GM06990 (cell line): ENCODE measurements around the gene TH.

Source experiments
- DNase-seq: peaks from one replicate; pipeline ENCODE4 v3.0.0-alpha.2; 2011; ENCODE audit not compliant: insufficient read length; ENCODE audit errors: extremely low read depth
- H3K27me3 ChIP-seq: replicated peaks from 2 replicates; pipeline ENCODE4 v1.6.0; 2011; ENCODE audit warnings: low read length; ENCODE audit not compliant: control insufficient read depth, insufficient read depth
- H3K36me3 ChIP-seq: 2 replicates; pipeline ENCODE4 v1.5.1; 2011; ENCODE audit warnings: low read length; ENCODE audit not compliant: control insufficient read depth, insufficient read depth
- H3K4me3 ChIP-seq: replicated peaks from 2 replicates; pipeline ENCODE4 v1.5.1; 2011; ENCODE audit warnings: low read depth, mild to moderate bottlenecking, control low read depth, low read length
- CTCF ChIP-seq: IDR thresholded peaks from 2 replicates; pipeline ENCODE4 v1.5.1; 2011; ENCODE audit warnings: low read length, control low read depth, mild to moderate bottlenecking, inconsistent platforms; ENCODE audit not compliant: insufficient read depth, poor library complexity, severe bottlenecking

TH gene

GRCh38 chr11:2193099-2193887, 21.7 kb upstream of the TH start:
- no peaks in the 10 kb centered on the region for H3K36me3 ChIP-seq
- no peaks in the 10 kb centered on the region; the same call in 1 of the 2 replicates for H3K27me3 ChIP-seq
- no peak overlapping the region for H3K4me3 ChIP-seq
- no peak for DNase-seq
- TF ChIP-seq CTCF, result no peak

- no peak for DNase-seq
- no peak overlapping the region for H3K4me3 ChIP-seq
Measured at GRCh38 chr11:2192435-2192834, 20.8 kb upstream of the TH start.

GRCh38 chr11:2191883-2192282, 20.3 kb upstream of the TH start:
- H3K36me3 ChIP-seq, result no peaks in the 10 kb centered on the region
- H3K4me3 ChIP-seq, result no peak overlapping the region
- DNase-seq, result no peak
- H3K27me3 ChIP-seq, result no peaks in the 10 kb centered on the region; the same call in 1 of the 2 replicates
- no peak for TF ChIP-seq CTCF

More at GRCh38 chr11:2192435-2192834, 20.8 kb upstream of the TH start:
- H3K36me3 ChIP-seq, result no peaks in the 10 kb centered on the region
- no peak for TF ChIP-seq CTCF
- H3K27me3 ChIP-seq, result no peaks in the 10 kb centered on the region; the same call in 1 of the 2 replicates

GRCh38 chr11:2190657-2191471, 19.2 kb upstream of the TH start:
- Histone ChIP-seq H3K36me3 (no peaks in the 10 kb centered on the region), H3K4me3 (no peak overlapping the region), H3K27me3 (no peaks in the 10 kb centered on the region; the same call in 1 of the 2 replicates)
- TF ChIP-seq CTCF, result no peak
- no peak for DNase-seq

- no peak for DNase-seq
- H3K27me3 ChIP-seq, result no peaks in the 10 kb centered on the region; the same call in 1 of the 2 replicates
- TF ChIP-seq CTCF, result no peak
- H3K36me3 ChIP-seq, result no peaks in the 10 kb centered on the region
- H3K4me3 ChIP-seq, result no peak overlapping the region
Measured at GRCh38 chr11:2189938-2190656, 18.5 kb upstream of the TH start.
